ENCODE results near the gene UXT. TPM values are rescaled to one million over a fixed set of nuclear protein-coding genes. Genes with fewer than 3 reads are reported as not detected.
A peak's percentile ranks its signal among the peaks of the same experiment; 100 is the strongest.

Gene UXT
- total and polyA plus RNA-seq, 9 of the 15 experiments (the other 6 are each of a cell fraction or from before 2014, with no cell fraction given): 141 to 300 (median 204) TPM

- 0 out of 4 replicates have a peak, but pooled peaks of 1 of the 2 experiments have one; percentile 48 for TF ChIP-seq ZNF318 (IDR thresholded peaks at IDR 0.05; ENCODE audit: borderline replicate concordance in 1 of 2, low read depth in 1 of 2)
- TF ChIP-seq MLLT1 (IDR thresholded peaks at IDR 0.05): 0 out of 4 replicates have a peak, but pooled peaks of 1 of the 2 experiments have one; percentile 47
- TF ChIP-seq SNIP1 (IDR thresholded peaks at IDR 0.05; ENCODE audit: low read depth): no peak
- peak; percentile 59; the same call in 1 of the 2 replicates for TF ChIP-seq RUNX1 (IDR thresholded peaks at IDR 0.05; ENCODE audit: low read depth)
- TF ChIP-seq HDGF (IDR thresholded peaks at IDR 0.05): 0 out of 2 replicates have a peak, but pooled peaks have one; percentile 49
- TF ChIP-seq TRIM24 (IDR thresholded peaks at IDR 0.05): peak; percentile 98
- peak; percentile 70; the same call in 1 of the 2 replicates for TF ChIP-seq ZNF395 (CRISPR knock-in tag; IDR thresholded peaks at IDR 0.05)
- peak; percentile 75 for TF ChIP-seq CREM (IDR thresholded peaks at IDR 0.05; ENCODE audit: low read depth)
- TF ChIP-seq ATF1 (CRISPR knock-in tag; IDR thresholded peaks at IDR 0.05): no peak
- peak; percentile 72 for TF ChIP-seq ATF1 (tag; IDR thresholded peaks at IDR 0.05)
- peak; percentile 94 for TF ChIP-seq STAT5A (IDR thresholded peaks at IDR 0.05; ENCODE audit: borderline replicate concordance, low read length)
- peak; percentile 83 to 96 for TF ChIP-seq ARNT (IDR thresholded peaks at IDR 0.05)
- TF ChIP-seq NRF1 (conservative IDR thresholded peaks at IDR 0.05 in 1 of 2, IDR thresholded peaks at IDR 0.05 in 1 of 2): peak; percentile 45 to 64; a peak in 3 of 4 replicates
- TF ChIP-seq, protein P1, sequence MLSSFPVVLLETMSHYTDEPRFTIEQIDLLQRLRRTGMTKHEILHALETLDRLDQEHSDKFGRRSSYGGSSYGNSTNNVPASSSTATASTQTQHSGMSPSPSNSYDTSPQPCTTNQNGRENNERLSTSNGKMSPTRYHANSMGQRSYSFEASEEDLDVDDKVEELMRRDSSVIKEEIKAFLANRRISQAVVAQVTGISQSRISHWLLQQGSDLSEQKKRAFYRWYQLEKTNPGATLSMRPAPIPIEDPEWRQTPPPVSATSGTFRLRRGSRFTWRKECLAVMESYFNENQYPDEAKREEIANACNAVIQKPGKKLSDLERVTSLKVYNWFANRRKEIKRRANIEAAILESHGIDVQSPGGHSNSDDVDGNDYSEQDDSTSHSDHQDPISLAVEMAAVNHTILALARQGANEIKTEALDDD (IDR thresholded peaks at IDR 0.05): peak; percentile 60; the same call in 1 of the 2 replicates
- TF ChIP-seq, protein P2, sequence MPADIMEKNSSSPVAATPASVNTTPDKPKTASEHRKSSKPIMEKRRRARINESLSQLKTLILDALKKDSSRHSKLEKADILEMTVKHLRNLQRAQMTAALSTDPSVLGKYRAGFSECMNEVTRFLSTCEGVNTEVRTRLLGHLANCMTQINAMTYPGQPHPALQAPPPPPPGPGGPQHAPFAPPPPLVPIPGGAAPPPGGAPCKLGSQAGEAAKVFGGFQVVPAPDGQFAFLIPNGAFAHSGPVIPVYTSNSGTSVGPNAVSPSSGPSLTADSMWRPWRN (IDR thresholded peaks at IDR 0.05; ENCODE audit: low read depth): peak; percentile 81
- TF ChIP-seq TAF15 (IDR thresholded peaks at IDR 0.05; ENCODE audit: low read depth, low read length): no peak
Measured at GRCh38 chrX:47683184-47683828, 24.3 kb upstream of the UXT start (continued).
